Suppressor macrophage (primary cell): ENCODE data around the gene PIGC.
A peak's percentile ranks its signal among the peaks of the same experiment; 100 is the strongest.

Experiments
- DNase-seq, 4 experiments: peaks; one replicate each; pipeline ENCODE4 v3.0.0-alpha.2; 2020 to 2022
- total RNA-seq, 17 experiments: gene quantifications; one replicate each; lab custom pipeline; 2026; ENCODE audit warnings: mixed read lengths in 6 of 17, inconsistent platforms in 3 of 17; lab: John Stamatoyannopoulos, UW

Gene PIGC
- total RNA-seq, result 7.6 to 23.6 (median 14.5) reads per million in 17 experiments

DNA sequence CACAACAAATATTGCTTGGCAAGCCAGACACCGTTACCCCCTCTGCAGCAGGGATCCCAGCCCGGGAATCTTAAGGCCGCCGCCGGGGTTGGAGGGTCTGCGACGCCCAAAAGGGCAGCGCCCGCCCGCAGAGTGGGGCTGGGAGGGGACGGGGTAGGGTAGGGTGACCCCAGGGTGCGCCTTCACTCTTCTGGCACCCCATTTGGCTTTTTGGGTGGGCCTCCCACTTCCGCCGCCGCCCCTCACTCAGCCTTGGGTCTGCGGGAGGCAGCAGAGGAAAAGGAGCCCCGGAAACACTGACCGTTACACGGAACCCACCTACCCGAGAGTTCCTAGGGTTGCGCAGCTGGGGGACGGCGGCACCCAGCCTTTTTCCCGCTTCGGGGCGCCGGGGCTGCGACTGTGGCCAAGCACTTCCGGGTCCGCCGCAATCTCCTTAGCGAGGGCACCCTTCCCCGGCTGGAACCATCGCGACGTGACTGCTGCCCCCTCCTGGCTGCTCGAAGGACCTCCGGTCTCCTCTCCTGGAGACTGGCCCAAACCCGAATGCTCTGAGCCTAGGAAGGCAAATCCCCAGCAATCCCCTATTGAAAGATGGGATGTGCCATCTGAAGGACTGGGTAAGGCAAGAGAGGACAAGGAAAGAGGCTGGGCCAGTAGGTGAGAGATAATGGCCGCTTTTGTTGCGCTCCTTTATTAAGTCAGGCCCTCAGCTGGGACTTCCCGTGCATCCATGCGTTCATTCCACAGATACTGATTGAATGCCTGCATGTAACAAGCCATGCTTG is at the start of gene PIGC:
PIGC (minus strand) TSS at position 404 of the 788 bp plus-strand sequence. CDS start 1,447 bp downstream, outside the sequence.
- DNase-seq, result peak; percentile 92 to 97 (median 95)

DNA sequence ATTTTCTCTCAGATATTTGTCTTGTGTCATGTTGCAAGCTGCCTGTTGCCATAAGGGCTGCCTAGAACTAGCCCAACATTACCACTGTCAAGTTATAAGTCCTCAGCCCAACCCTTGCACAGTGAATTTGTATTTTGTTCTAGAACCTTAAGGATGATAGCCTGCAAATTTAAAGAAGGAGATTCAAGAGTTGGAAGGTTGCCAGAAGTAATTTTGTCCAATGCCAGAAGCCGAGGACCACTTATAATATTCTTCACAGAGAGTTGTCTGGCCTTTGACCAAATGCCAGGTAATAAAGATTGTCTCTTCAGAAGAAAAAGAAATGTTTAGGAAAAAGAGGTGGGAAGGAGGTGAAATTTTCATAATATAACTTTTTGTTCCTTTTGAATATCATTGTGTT is 48.6 kb upstream of the PIGC start:
- no peak for DNase-seq

GRCh38 chr1:172489847-172490246 is 46.0 kb upstream of the PIGC start:
- DNase-seq, result no peak

- no peak for DNase-seq
These were observed 44.5 kb upstream of the PIGC start for GRCh38 chr1:172488393-172488792.

- no peak for DNase-seq
These were observed 43.7 kb upstream of the PIGC start for GRCh38 chr1:172487550-172487949.

DNA sequence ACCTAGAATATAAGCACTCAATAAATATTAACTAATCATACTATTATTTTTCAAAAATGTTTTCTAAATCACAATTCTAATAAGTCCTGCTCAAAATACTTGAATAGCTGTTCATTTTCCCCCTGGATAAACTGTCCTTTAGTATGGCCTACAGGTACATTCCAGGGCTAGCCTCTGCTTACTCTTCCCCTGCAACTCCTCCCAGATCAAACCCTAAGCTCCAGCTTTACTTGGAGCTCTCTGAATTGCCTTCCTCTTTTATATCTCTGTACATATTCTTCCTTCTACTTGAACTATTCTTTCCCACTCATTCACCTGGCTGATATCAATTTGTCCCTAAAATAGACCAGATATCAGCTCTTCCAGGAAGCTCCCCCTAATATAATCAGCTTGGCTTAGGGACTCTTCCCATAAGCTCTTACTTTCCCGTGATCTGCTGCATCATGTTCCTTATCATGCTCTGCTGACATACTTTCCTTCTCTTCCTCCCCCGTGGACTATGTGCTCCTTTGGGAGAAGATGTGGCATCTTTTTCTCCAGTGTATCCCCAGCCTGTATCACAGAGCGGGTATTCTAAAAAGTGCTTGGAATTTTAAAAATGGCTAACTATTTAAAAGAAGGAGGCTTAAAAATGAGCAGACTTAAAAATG is 43.1 kb upstream of the PIGC start:
- DNase-seq, result no peak

GRCh38 chr1:172485626-172486025 is 41.8 kb upstream of the PIGC start:
- DNase-seq, result no peak

DNA sequence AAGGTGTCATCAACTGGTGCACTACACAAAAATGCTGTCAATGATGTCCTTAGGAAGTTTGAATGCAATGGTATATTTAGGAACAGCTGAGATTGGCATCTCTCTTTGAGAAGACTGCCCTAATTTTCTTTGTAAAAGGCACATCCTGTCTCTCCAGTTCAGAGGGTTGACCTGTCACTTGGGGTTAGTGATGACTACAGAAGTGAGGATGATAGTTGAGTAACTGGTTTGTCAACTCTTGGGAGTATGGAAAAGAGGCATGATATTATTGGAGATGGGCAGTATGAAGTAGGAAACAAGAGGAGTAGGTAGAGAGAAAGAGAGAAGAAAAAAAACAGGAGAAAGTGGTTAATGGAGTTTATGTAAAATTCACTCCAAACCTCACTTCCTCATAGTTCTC is 40.4 kb upstream of the PIGC start:
- no peak for DNase-seq

- DNase-seq, result no peak
These were observed 39.6 kb upstream of the PIGC start for GRCh38 chr1:172483448-172483847.

- no peak for DNase-seq
These were observed 38.2 kb upstream of the PIGC start for GRCh38 chr1:172482044-172482443.

DNA sequence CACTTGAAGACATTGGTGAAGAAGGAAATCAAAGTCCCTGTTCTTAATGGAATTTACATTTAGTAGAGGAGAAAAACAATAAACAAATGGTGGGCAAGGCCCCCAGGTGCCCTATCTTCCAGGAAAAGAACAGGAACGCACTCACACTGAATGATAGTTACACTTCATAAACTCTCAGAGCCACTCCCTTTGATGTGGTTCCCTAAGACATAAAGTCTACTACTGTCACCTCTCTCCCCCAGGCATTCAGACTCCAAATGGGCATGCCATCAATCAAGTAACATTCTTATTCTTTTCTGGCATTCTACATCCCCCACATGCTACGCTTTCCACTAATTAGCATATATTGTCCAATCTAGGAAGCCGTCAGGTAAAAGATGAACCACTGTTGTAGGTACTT is 36.6 kb upstream of the PIGC start:
- no peak for DNase-seq

- DNase-seq, result no peak
These were observed 34.6 kb upstream of the PIGC start for GRCh38 chr1:172478485-172478884.

DNA sequence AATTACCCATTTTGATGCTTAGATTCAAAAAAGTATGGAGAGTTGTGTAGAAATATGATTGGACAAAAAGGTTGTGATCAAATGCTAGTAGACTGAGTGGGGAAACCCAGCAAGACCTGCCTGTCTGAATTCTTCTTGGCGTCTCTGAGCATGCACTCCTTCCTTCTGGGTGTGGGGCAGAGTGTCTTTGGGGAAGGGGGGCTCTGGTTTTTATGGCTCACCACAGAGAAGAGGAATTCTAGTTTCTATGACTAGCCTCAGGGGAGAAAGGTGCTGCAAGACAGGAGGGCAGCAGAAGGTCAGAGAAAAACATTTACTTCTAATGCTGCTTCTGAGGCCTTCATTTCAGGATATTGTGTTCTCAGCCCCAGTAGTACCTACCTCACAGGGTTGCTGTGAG is 33.9 kb upstream of the PIGC start:
- no peak for DNase-seq

GRCh38 chr1:172477216-172477615 is 33.3 kb upstream of the PIGC start:
- no peak for DNase-seq

- DNase-seq, result no peak
These were observed 32.4 kb upstream of the PIGC start for GRCh38 chr1:172476218-172476811.

DNA sequence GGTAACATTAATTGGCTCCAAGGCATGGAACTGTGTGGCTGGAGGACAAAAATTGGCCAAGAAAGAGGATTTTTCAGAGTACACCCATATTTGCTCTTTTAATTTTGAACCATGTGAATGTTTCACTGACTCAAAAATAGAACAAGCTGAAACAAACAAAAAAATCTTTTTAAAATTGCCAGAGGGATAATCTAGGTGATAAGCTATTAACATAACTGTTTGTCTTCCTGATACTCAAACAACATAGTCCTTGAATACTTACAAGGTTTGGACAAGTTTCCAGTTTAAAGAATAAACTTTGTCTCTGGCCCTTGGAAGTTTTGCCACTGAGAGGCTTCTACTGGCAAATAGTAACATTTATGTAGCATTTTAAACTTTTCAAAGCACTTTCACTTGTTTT is 30.0 kb upstream of the PIGC start:
- no peak for DNase-seq

- DNase-seq, result peak; percentile 72 to 87 (median 80)
These were observed 29.4 kb upstream of the PIGC start for GRCh38 chr1:172473302-172473701.

DNA sequence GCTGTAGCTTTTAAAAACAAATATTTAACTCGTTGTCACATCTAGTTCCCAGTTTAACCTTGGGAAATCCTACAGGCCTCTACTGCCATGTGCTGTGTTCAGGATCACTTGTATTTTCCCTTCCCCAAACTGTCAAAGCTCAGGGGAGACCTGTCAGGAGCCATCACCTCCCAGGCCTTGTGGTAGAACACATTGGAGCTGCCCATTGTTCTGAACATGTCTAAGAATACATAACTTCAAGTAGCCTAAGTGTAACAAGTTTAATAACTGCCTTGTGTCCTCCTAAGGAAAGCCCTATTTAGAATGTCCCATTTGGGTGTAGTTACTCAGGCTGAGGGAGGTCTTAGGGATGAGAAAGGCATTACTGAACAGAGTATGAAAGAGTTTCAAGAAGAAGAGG is 28.6 kb upstream of the PIGC start:
- peak in 3 of 4 experiments; percentile 25 to 49 (median 46) for DNase-seq

GRCh38 chr1:172471666-172472065 is 27.8 kb upstream of the PIGC start:
- DNase-seq, result peak in 1 of 4 experiments; percentile 5

GRCh38 chr1:172470149-172470548 is 26.3 kb upstream of the PIGC start:
- no peak for DNase-seq

- DNase-seq, result peak; percentile 13 to 53 (median 32)
These were observed 25.8 kb upstream of the PIGC start for GRCh38 chr1:172469717-172470116.

DNA sequence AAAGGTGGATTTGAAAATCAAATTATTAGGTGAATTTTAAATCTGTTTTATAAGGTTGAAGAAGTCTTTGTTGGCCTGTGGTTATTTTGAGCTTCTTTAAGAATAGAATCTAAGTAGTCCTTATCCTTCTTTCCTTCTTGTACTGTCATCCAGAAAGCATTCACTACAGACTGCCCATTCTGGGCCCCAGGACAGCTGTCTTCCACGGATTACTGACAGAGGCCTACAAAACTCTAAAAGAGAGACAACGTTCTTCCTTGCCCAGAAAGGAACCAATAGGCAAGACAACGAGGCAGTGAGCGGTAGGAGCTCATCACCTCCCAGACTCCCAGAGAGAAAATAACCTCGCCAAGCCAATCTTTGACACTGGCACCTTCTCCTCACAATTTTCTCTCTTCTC is 24.4 kb upstream of the PIGC start:
- DNase-seq, result no peak

GRCh38 chr1:172467446-172467845 is 23.6 kb upstream of the PIGC start:
- no peak for DNase-seq
